Activated CD4-positive, alpha-beta T cell treated with anti-CD3 and anti-CD28 coated beads, Interleukin-2, Interleukin-6, amounts not matched to agents 100 ng/mL and 50 ng/mL, durations not matched to agents 16 hours and 8 hours (primary cell): ENCODE measurements around the gene EEFSEC.

Experiments
- DNase-seq: peaks from one replicate; pipeline ENCODE4 v3.0.0-alpha.2; 2020

The EEFSEC gene

GRCh38 chr3:128339491-128340012 lies 186.3 kb downstream of the EEFSEC start:
- no peak for DNase-seq

- DNase-seq: no peak
Observed at GRCh38 chr3:128340198-128340903, 187.1 kb downstream of the EEFSEC start.

DNA sequence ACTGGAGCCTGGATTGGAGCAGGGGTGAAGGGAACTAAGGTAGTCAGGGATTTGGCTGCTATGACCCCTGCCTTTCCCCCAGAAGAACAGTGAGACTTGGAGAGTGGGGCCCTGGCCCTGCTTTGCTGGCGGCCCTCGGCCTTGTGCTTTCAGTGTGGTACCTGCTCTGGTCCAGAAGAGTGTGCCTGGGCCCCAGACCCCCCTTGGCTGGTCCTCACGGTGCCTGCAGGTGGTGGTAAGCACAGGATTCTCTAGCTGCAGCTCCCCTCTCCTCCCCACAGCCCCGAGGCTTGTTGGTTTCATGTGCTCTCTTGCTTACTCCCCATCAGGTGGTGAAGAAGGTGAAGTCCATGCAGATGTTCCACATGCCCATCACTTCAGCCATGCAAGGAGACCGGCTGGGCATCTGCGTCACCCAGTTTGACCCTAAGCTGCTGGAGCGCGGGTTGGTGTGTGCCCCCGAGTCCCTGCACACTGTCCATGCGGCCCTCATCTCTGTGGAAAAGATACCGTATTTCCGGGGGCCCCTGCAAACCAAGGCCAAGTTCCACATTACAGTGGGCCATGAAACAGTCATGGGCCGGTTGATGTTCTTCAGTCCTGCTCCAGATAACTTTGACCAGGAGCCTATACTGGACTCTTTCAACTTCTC lies 187.7 kb downstream of the EEFSEC start:
- DNase-seq: no peak

- DNase-seq: no peak
Observed at GRCh38 chr3:128341659-128342395, 188.5 kb downstream of the EEFSEC start.

- no peak for DNase-seq
Observed at GRCh38 chr3:128342701-128343180, 189.5 kb downstream of the EEFSEC start.

DNA sequence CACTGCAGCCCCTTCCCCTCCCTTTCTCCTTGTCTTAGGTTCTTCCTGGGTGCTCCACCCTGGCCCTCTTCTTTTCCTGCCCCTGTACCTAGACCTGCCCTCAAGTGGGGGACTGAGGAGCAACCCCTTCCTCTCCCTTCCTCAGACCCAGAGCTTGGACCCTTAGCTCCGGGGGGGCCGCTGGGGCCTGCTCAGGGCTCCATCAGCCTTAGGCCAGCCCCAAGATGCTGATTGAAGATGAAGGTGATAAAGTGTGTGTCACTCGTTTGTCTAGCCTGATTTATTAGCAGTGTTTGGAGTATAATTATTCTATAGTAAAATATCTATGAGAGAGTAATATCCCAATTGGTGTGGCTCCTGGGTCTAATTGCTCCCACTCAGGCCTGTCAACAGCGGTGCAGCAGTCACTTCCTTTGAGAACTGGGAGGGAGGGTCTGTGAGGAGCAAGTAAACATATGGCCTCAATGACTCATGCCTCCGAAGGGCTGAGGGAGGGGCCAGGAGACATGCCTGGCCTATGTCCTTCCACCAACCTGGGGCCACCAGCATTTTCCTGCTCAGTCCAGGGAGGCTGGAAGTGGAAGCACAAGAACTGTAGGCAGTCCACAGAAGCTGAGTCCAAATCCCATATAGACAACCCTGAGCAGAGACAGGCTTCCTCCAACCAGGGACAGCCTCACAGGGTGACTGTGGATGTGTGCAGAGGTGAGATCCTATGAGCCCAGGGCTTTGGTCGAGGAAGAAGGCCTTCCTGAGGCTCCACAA lies 190.2 kb downstream of the EEFSEC start:
- DNase-seq: no peak

DNA sequence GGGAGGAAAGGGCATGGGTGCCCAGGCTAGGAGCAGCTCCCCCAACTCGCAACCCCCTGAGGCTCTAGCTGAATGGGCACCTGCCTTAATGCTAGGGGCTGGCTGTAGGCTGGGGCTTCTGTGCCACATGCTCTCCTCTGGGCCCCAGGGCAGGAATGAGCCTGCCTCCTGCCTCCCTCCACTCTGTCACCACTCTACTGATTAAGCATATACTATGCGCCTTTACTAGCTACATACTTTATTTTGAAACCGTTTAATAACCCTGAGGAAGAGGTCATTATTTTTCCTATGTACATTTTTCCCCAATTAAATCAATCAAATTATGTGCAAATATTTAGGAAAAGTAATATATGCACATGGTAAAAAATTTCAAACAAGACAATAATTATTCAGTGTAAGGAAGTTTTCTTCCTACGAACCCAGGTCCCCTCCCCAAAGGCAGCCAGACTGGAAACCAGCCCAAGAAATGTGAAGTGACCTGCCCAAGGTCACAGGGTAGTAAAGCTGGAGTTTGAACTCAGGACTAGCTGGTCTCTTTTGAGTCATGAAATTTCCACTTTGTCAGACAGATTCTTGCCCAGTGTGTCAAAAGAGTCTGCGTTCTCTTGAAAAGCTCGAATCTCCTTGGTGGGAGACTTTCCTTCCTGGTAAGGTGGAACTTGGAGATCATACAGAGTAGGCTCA lies 190.9 kb downstream of the EEFSEC start:
- DNase-seq: no peak

DNA sequence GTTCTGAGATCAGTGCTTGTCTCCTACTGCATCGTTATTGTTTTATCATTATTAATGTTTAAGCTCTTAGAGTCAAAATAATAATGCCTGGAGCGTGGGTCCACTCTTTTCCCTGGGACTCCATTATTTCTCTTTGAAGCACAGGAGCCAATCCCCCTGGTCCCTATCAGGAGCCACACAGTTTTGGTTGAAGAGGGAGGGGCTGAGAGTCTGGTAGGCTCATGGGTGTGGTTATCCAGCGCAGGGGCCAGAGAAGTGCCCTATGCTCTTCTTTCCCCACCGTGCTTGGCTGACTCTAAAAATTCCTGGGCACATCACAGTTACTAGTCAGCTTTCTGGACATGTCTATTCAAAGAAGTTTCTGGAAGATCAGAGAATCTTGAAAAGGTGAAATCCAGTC lies 191.9 kb downstream of the EEFSEC start:
- DNase-seq: no peak

DNA sequence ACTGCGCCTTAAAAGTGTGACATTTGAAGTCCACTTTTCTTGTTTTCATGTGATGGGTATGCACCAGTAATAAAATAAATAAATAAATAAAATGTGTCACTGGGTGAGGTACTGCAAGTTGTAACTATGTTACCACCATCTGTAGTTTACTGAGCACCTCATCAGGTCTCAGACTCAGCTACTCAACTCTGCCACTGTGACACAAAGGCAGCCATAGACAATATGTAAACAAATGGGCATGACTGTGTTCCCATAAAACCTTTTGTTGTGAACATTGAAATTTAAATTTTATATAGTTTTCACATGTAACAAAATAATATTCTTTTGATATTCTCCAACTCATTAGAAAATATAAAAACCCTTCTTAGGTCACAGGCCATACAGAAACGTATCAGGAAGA lies 193.3 kb downstream of the EEFSEC start:
- DNase-seq: no peak

DNA sequence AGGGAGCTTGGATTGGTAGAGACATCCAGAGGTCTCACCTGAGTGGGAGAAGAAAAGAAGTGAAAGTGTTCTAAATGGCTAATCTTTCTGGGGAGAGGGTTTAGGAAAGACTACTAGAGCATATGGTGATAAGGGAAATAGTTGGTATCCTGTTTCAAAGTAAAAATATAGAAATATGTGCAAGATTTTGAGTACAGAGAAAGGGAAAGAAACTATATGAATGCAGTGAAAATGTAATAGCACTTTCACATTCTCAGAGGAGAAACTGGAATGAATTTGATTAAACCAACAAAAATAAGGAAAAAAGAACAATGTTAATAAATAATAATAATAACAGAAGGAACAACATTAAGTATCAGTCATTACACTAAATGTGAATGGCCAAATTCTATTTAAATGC lies 194.0 kb downstream of the EEFSEC start:
- no peak for DNase-seq

- DNase-seq: no peak
Observed at GRCh38 chr3:128348075-128348474, 194.8 kb downstream of the EEFSEC start.

GRCh38 chr3:128348805-128349531 lies 195.7 kb downstream of the EEFSEC start:
- DNase-seq: no peak

GRCh38 chr3:128349963-128350599 lies 196.8 kb downstream of the EEFSEC start:
- DNase-seq: no peak

- no peak for DNase-seq
Observed at GRCh38 chr3:128351546-128351945, 198.3 kb downstream of the EEFSEC start.

DNA sequence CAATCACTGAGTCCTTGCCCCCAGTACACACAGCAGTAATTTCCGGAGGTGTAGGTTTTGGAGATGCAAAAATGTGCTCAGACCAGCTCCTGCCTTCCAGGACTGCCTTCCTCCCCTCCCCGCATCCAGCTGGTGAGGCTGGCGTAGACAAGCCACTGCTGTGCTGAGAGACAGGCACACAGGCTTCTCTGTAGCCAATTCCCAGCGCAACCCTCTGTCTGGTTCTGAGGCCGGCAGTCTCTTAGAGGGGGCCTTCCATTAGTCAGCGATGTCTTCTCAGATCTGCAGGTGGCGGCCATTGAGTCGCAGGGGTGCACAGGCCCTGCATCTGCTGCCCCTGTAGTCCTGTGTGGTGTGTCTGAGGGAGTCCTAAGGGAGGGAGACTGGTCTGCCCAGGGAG lies 199.0 kb downstream of the EEFSEC start:
- DNase-seq: no peak

DNA sequence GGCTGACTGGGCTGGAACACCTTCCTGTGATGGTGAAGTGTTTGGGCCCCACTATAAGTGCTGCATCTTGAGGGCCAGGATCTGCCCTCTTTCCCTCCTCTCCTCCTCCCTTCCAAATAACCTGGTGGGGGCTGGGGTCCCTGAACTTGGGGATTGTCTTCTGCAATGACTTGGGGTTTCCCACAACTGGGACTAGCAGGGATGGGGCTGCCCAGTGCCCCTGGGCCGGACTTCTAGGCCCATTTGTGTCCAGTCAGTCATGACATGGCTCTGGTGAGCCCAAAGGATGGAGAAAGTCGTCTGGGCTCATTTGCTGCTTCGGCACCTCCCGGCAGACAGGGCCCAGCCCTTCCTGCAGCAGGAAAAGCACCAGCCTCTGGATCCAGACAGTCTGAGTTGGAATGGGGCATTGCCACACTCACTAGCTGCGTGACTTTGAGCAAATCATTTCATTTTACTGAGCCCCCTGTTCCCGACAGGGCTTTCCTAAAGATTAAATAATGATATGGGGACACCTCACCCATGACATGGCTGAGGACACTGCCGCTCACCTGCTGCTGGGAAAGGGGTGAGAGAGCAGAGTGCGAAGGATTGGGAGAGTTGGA lies 200.2 kb downstream of the EEFSEC start:
- no peak for DNase-seq

GRCh38 chr3:128353991-128354687 lies 200.9 kb downstream of the EEFSEC start:
- DNase-seq: no peak

- no peak for DNase-seq
Observed at GRCh38 chr3:128354788-128355542, 201.7 kb downstream of the EEFSEC start.

DNA sequence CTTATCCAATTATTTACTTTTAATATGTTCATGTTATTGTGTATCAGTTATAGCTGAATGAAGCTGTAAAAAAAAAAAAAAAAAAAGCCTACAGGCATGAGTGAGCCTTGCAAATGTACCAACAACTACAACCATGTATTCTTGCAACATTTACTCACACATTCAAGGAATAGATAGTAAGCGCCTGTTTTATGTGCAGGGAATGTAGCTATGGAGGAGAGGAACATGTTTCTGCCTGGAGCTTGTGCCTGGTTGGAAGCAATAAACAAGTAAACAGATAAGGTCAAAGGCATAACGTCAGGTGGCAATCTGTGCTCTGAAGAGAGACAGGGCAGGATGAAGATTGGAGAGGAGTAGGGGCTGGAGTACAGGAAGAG lies 202.2 kb downstream of the EEFSEC start:
- DNase-seq: no peak
